Neural cell (in vitro differentiated cells): ENCODE results near the gene PPM1N. TPM values are rescaled to one million over a fixed set of nuclear protein-coding genes. Genes with fewer than 3 reads are reported as not detected.
A peak's percentile ranks its signal among the peaks of the same experiment; 100 is the strongest.

ENCODE experiments used
- H2AFZ ChIP-seq: fragments of 200-600, 300-800 bp; sonication (generic), shearing (Covaris generic); 2 replicates; pipeline ENCODE4 v1.6.0; 2014; ENCODE audit warnings: low read depth, mild to moderate bottlenecking, antibody characterized with exemption, low read length, moderate library complexity
- H3F3A ChIP-seq: fragments of 200-600 bp; shearing (Covaris generic); 2 replicates; pipeline ENCODE4 v1.6.1; 2016; ENCODE audit warnings: mild to moderate bottlenecking, moderate library complexity, mixed read lengths, antibody characterized with exemption, low read length; ENCODE audit not compliant: insufficient read depth, poor library complexity, severe bottlenecking
- H3K27ac ChIP-seq: fragments of 200-600, 300-800 bp; sonication (generic), shearing (Covaris generic); 2 replicates; pipeline ENCODE4 v1.5.1; 2014; ENCODE audit warnings: mild to moderate bottlenecking, low read length, moderate library complexity
- H3K27me3 ChIP-seq: fragments of 300-800, 200-600 bp; sonication (generic), shearing (Covaris generic); 2 replicates; pipeline ENCODE4 v1.6.0; 2014; ENCODE audit warnings: mild to moderate bottlenecking, low read depth, low read length, moderate library complexity; ENCODE audit not compliant: insufficient read depth
- H3K36me3 ChIP-seq: fragments of 300-800, 200-600 bp; sonication (generic), shearing (Covaris generic); 2 replicates; pipeline ENCODE4 v1.5.1; 2014; ENCODE audit warnings: mild to moderate bottlenecking, antibody characterized with exemption, low read length, moderate library complexity; ENCODE audit not compliant: insufficient read depth
- H3K4me2 ChIP-seq: fragments of 300-800, 200-600 bp; sonication (generic), shearing (Covaris generic); 2 replicates; pipeline ENCODE4 v1.6.0; 2014; ENCODE audit warnings: mild to moderate bottlenecking, low read length
- H3K4me3 ChIP-seq: fragments of 300-800, 200-600 bp; sonication (generic), shearing (Covaris generic); 2 replicates; pipeline ENCODE4 v1.5.1; 2014; ENCODE audit warnings: mild to moderate bottlenecking, low read length, moderate library complexity
- H3K79me2 ChIP-seq: fragments of 200-600 bp; shearing (Covaris generic); replicated peaks from 2 replicates; pipeline ENCODE4 v1.6.0; 2014; ENCODE audit warnings: mild to moderate bottlenecking, low read length, moderate library complexity; ENCODE audit not compliant: insufficient read depth
- H3K9ac ChIP-seq: fragments of 300-800, 200-600 bp; sonication (generic), shearing (Covaris generic); 2 replicates; pipeline ENCODE4 v1.6.1; 2016; ENCODE audit warnings: mild to moderate bottlenecking, low read length, mixed read lengths
- H3K9me2 ChIP-seq: fragments of 200-600 bp; shearing (Covaris generic); 2 replicates; pipeline ENCODE4 v1.6.1; 2016; ENCODE audit warnings: mild to moderate bottlenecking, low read length, mixed read lengths; ENCODE audit not compliant: insufficient read depth
- H3K9me3 ChIP-seq: fragments of 200-600, 300-800 bp; sonication (generic), shearing (Covaris generic); 2 replicates; pipeline ENCODE4 v1.6.1; 2016; ENCODE audit warnings: mild to moderate bottlenecking, mixed run types, low read length, moderate library complexity, mixed read lengths
- H4K20me1 ChIP-seq: fragments of 200-600 bp; shearing (Covaris generic); 2 replicates; pipeline ENCODE4 v1.6.1; 2016; ENCODE audit warnings: mild to moderate bottlenecking, mixed run types; ENCODE audit not compliant: insufficient read depth
- EP300 ChIP-seq: fragments of 450-650 bp; conservative IDR thresholded peaks from 2 replicates; pipeline ENCODE4 v1.6.1; 2014; ENCODE audit warnings: antibody characterized with exemption, mild to moderate bottlenecking, moderate library complexity; ENCODE audit not compliant: poor library complexity, severe bottlenecking
- EZH2 ChIP-seq: fragments of 200-600, 300-800 bp; shearing (Covaris generic), sonication (generic); IDR thresholded peaks from 2 replicates; pipeline ENCODE4 v1.6.1; 2014; ENCODE audit warnings: antibody characterized with exemption, low read length, borderline replicate concordance, mild to moderate bottlenecking; ENCODE audit not compliant: insufficient read depth, poor library complexity, severe bottlenecking
- MXI1 ChIP-seq: fragments of 450-650 bp; conservative IDR thresholded peaks from 2 replicates; pipeline ENCODE4 v1.6.1; 2014; ENCODE audit warnings: antibody characterized with exemption, mild to moderate bottlenecking; ENCODE audit not compliant: poor library complexity, severe bottlenecking
- POLR2AphosphoS5 ChIP-seq: IDR thresholded peaks from 2 replicates; pipeline ENCODE4 v1.6.1; 2012
- RAD21 ChIP-seq: fragments of 450-650 bp; conservative IDR thresholded peaks from 2 replicates; pipeline ENCODE4 v1.6.1; 2014; ENCODE audit warnings: antibody characterized with exemption, mild to moderate bottlenecking, moderate library complexity
- SMC3 ChIP-seq: fragments of 450-650 bp; conservative IDR thresholded peaks from 2 replicates; pipeline ENCODE4 v1.6.1; 2014; ENCODE audit warnings: antibody characterized with exemption, mild to moderate bottlenecking, moderate library complexity; ENCODE audit not compliant: poor library complexity
- TAF1 ChIP-seq: IDR thresholded peaks from 2 replicates; pipeline ENCODE4 v1.6.1; 2012; ENCODE audit warnings: low read depth
- polyA plus RNA-seq: library from polyadenylated mRNA; depleted of rRNA; stranded (reverse); fragments of >200 nt; gene quantifications from 2 replicates; pipeline ENCODE4 v1.2.3, GENCODE V29; 2014
- TF ChIP-seq, protein P1 (sequence below): fragments of 450-650 bp; IDR thresholded peaks from 2 replicates; pipeline ENCODE4 v1.5.1; 2014; ENCODE audit warnings: antibody characterized with exemption, mild to moderate bottlenecking, moderate library complexity; ENCODE audit not compliant: poor library complexity, severe bottlenecking
- TF ChIP-seq, protein P2 (sequence below): IDR thresholded peaks from 2 replicates; pipeline ENCODE4 v1.6.1; 2012; ENCODE audit warnings: borderline replicate concordance

The PPM1N gene
- polyA plus RNA-seq, 1 donor from 2014 or later: 1.0 TPM

DNA sequence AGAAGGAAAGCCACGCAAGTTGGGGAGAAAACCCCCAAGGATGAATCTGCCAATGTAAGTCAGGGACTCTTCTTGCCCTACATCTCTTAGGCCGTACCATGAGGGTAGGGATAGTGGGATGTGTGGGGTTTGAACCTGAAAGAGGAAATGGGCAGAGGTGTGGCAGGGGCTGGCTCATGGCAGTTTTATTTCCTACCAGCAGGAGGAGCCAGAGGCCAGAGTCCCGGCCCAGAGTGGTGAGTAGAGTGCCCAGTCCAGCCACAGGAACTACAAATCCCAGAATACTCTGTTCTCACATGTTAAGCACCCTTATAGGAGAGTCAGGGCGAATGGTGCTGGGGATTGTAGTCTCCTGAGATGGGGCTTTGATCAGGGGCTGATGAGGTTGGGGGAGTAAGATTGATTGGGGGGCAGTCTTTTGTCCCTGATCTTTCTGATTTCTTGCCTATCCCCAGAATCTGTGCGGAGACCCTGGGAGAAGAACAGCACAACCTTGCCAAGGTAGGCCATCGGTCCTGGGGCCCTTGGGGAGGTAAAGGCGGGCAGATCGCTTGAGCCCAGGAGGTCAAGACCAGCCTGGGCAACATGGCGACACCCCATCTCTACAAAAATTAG is 25.5 kb downstream of the PPM1N start:
- no peak overlapping the region for H3K4me2 ChIP-seq
- peak; percentile 75 for TF ChIP-seq SMC3
- TF ChIP-seq EZH2: no peak
- TF ChIP-seq RAD21: peak; percentile 74
- TF ChIP-seq, protein P1, sequence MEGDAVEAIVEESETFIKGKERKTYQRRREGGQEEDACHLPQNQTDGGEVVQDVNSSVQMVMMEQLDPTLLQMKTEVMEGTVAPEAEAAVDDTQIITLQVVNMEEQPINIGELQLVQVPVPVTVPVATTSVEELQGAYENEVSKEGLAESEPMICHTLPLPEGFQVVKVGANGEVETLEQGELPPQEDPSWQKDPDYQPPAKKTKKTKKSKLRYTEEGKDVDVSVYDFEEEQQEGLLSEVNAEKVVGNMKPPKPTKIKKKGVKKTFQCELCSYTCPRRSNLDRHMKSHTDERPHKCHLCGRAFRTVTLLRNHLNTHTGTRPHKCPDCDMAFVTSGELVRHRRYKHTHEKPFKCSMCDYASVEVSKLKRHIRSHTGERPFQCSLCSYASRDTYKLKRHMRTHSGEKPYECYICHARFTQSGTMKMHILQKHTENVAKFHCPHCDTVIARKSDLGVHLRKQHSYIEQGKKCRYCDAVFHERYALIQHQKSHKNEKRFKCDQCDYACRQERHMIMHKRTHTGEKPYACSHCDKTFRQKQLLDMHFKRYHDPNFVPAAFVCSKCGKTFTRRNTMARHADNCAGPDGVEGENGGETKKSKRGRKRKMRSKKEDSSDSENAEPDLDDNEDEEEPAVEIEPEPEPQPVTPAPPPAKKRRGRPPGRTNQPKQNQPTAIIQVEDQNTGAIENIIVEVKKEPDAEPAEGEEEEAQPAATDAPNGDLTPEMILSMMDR: peak; percentile 79
- no peaks in the 10 kb centered on the region for H3K36me3 ChIP-seq
- H2AFZ ChIP-seq: no peak overlapping the region
- H3K4me3 ChIP-seq: no peak overlapping the region
- H3K9ac ChIP-seq: no peak overlapping the region
- no peaks in the 10 kb centered on the region for H3K27me3 ChIP-seq
- no peaks in the 10 kb centered on the region for H3K9me2 ChIP-seq
- H3K9me3 ChIP-seq: no peaks in the 10 kb centered on the region
- no peaks in the 10 kb centered on the region for H3K79me2 ChIP-seq
- H4K20me1 ChIP-seq: no peaks in the 10 kb centered on the region
- no peak overlapping the region for H3K27ac ChIP-seq
- H3F3A ChIP-seq: no peaks in the 10 kb centered on the region

DNA sequence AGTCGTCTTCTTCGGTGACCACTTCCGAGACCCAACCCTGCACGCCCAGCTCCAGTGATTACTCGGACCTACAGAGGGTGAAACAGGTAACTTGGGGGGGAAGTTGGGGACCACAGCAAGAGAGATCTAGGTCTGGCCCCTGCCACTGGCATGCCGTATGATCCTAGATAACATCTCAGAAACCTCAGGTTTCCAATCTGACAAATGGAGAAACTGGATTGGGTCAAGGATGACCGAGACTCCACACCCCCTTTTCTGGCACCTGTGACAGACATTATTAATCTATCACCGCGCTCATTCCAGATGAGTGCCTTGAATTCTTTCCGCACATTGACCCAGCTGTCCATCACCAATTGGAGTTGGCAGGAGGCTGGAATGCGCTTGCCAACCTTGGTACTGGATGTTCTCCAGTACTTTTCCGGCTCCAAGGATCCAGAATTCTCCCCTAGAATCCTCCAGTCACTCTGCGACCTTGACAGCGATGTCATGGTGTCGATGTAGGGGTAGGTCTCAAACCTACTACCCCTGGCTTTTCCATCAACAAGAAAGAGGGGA is 26.4 kb downstream of the PPM1N start:
- Histone ChIP-seq H3K4me3 (no peak overlapping the region), H3K4me2 (no peak overlapping the region), H3K36me3 (no peaks in the 10 kb centered on the region), H3K9me3 (no peaks in the 10 kb centered on the region), H3K79me2 (no peaks in the 10 kb centered on the region), H2AFZ (no peak overlapping the region), H3K9me2 (no peaks in the 10 kb centered on the region), H4K20me1 (no peaks in the 10 kb centered on the region), H3K27ac (no peak overlapping the region), H3K9ac (no peak overlapping the region), H3K27me3 (peaks cover 5% of the 10 kb centered on the region), H3F3A (no peaks in the 10 kb centered on the region)
- TF ChIP-seq RAD21 (no peak), MXI1 (no peak), POLR2AphosphoS5 (no peak), EZH2 (no peak), EP300 (no peak), SMC3 (no peak), TAF1 (no peak)
- TF ChIP-seq, protein P2, sequence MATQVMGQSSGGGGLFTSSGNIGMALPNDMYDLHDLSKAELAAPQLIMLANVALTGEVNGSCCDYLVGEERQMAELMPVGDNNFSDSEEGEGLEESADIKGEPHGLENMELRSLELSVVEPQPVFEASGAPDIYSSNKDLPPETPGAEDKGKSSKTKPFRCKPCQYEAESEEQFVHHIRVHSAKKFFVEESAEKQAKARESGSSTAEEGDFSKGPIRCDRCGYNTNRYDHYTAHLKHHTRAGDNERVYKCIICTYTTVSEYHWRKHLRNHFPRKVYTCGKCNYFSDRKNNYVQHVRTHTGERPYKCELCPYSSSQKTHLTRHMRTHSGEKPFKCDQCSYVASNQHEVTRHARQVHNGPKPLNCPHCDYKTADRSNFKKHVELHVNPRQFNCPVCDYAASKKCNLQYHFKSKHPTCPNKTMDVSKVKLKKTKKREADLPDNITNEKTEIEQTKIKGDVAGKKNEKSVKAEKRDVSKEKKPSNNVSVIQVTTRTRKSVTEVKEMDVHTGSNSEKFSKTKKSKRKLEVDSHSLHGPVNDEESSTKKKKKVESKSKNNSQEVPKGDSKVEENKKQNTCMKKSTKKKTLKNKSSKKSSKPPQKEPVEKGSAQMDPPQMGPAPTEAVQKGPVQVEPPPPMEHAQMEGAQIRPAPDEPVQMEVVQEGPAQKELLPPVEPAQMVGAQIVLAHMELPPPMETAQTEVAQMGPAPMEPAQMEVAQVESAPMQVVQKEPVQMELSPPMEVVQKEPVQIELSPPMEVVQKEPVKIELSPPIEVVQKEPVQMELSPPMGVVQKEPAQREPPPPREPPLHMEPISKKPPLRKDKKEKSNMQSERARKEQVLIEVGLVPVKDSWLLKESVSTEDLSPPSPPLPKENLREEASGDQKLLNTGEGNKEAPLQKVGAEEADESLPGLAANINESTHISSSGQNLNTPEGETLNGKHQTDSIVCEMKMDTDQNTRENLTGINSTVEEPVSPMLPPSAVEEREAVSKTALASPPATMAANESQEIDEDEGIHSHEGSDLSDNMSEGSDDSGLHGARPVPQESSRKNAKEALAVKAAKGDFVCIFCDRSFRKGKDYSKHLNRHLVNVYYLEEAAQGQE: no peak
- TF ChIP-seq, protein P1: no peak
